Mesodermal cell (in vitro differentiated cells): Measurements from ENCODE around the gene STX2.
"Not testable (repeated sequence)": the region's sequence is repeated elsewhere in the genome, so short reads cannot be mapped to it uniquely, and the experiment has no call there.

Experiments used
- H3K27ac ChIP-seq: 2 replicates; pipeline ENCODE4 v1.7.0; 2013; ENCODE audit warnings: mild to moderate bottlenecking, low read depth, low read length, moderate library complexity; ENCODE audit not compliant: severe bottlenecking
- H3K36me3 ChIP-seq: 2 replicates; pipeline ENCODE4 v1.7.1; 2013; ENCODE audit warnings: mild to moderate bottlenecking, low read length, moderate library complexity; ENCODE audit not compliant: control insufficient read depth, insufficient read depth
- H3K4me1 ChIP-seq: one replicate; pipeline ENCODE4 v1.7.1; 2013; ENCODE audit warnings: mild to moderate bottlenecking, low read length; ENCODE audit not compliant: insufficient read depth, control insufficient read depth, poor library complexity, severe bottlenecking
- H3K4me3 ChIP-seq: 2 replicates; pipeline ENCODE4 v1.7.0; 2013; ENCODE audit warnings: low read length, control low read depth, mild to moderate bottlenecking; ENCODE audit not compliant: insufficient read depth, poor library complexity, severe bottlenecking; ENCODE audit errors: extremely low read depth
- H3K9me3 ChIP-seq: 2 replicates; pipeline ENCODE4 v1.7.1; 2013; ENCODE audit warnings: mild to moderate bottlenecking, low read length, moderate library complexity; ENCODE audit not compliant: control insufficient read depth
- WGBS, 2 experiments: methylation state at CpG; one replicate each; pipeline ENCODE4 v1.1.5; 2013; ENCODE audit warnings: missing lambda C conversion rate in 2 of 2; ENCODE audit not compliant: insufficient coverage in 2 of 2; 5-methylcytosine and 5-hydroxymethylcytosine counted together

The STX2 gene

GRCh38 chr12:130764073-130764472 lies 75.0 kb downstream of the STX2 start:
- WGBS, 2 experiments, result 95 to 98% methylated on average over 4 of the region's 4 CpGs
- H3K4me1 ChIP-seq, result no peaks in the 10 kb centered on the region
- H3K36me3 ChIP-seq, result no peaks in the 10 kb centered on the region
- no peak overlapping the region for H3K4me3 ChIP-seq
- H3K27ac ChIP-seq, result no peak overlapping the region
- peaks cover 16% of the 10 kb centered on the region for H3K9me3 ChIP-seq

- no peaks in the 10 kb centered on the region for H3K4me1 ChIP-seq
- H3K4me3 ChIP-seq, result no peak overlapping the region
- 86 to 88% methylated on average over 10 of the region's 10 CpGs for WGBS, 2 experiments
- H3K27ac ChIP-seq, result no peak overlapping the region
- H3K9me3 ChIP-seq, result peaks cover 16% of the 10 kb centered on the region
- H3K36me3 ChIP-seq, result no peaks in the 10 kb centered on the region
These were observed 76.8 kb downstream of the STX2 start for GRCh38 chr12:130762319-130762675.

- Histone ChIP-seq H3K36me3 (no peaks in the 10 kb centered on the region), H3K4me3 (no peak overlapping the region), H3K27ac (no peak overlapping the region), H3K9me3 (peaks cover 16% of the 10 kb centered on the region), H3K4me1 (no peaks in the 10 kb centered on the region)
- WGBS, 2 experiments, result 65 to 66% methylated on average over 21 to 27 of the region's 29 CpGs
These were observed 77.3 kb downstream of the STX2 start for GRCh38 chr12:130761537-130762318.

GRCh38 chr12:130754234-130754901 lies 84.7 kb downstream of the STX2 start:
- Histone ChIP-seq H3K36me3 (no peaks in the 10 kb centered on the region), H3K9me3 (peaks cover 3% of the 10 kb centered on the region), H3K4me1 (no peaks in the 10 kb centered on the region), H3K4me3 (no peak overlapping the region), H3K27ac (no peak overlapping the region)
- WGBS, 2 experiments, result 92 to 96% methylated on average over 3 of the region's 3 CpGs

- Histone ChIP-seq H3K4me3 (no peak overlapping the region), H3K27ac (no peak overlapping the region), H3K36me3 (no peaks in the 10 kb centered on the region), H3K9me3 (peaks cover 3% of the 10 kb centered on the region), H3K4me1 (no peaks in the 10 kb centered on the region)
- 66 to 69% methylated on average over 20 of the region's 20 CpGs for WGBS, 2 experiments
These were observed 86.3 kb downstream of the STX2 start for GRCh38 chr12:130752692-130753230.

- H3K9me3 ChIP-seq, H3K27ac ChIP-seq, H3K36me3 ChIP-seq, H3K4me3 ChIP-seq, H3K4me1 ChIP-seq: not testable (repeated sequence)
- 86 to 96% methylated on average over 2 to 3 of the region's 11 CpGs for WGBS, 2 experiments
These were observed 87.0 kb downstream of the STX2 start for GRCh38 chr12:130752037-130752436.

GRCh38 chr12:130748786-130749185 lies 90.3 kb downstream of the STX2 start:
- no peak overlapping the region for H3K27ac ChIP-seq
- 69 to 76% methylated on average over 10 of the region's 10 CpGs for WGBS, 2 experiments

GRCh38 chr12:130747867-130748740 lies 90.9 kb downstream of the STX2 start:
- Histone ChIP-seq H3K27ac (no peak overlapping the region), H3K9me3 (no peaks in the 10 kb centered on the region), H3K36me3 (no peaks in the 10 kb centered on the region), H3K4me3 (no peak overlapping the region), H3K4me1 (no peaks in the 10 kb centered on the region)
- 20 to 28% methylated on average over 6 to 8 of the region's 13 CpGs for WGBS, 2 experiments

More at GRCh38 chr12:130748786-130749185, 90.3 kb downstream of the STX2 start:
- H3K4me1 ChIP-seq, result no peaks in the 10 kb centered on the region
- H3K9me3 ChIP-seq, result no peaks in the 10 kb centered on the region
- H3K4me3 ChIP-seq, result no peak overlapping the region
- no peaks in the 10 kb centered on the region for H3K36me3 ChIP-seq

- WGBS, 2 experiments, result 80 to 83% methylated on average over 7 of the region's 9 CpGs
- Histone ChIP-seq H3K9me3 (no peaks in the 10 kb centered on the region), H3K4me1 (no peaks in the 10 kb centered on the region), H3K36me3 (no peaks in the 10 kb centered on the region), H3K27ac (no peak overlapping the region), H3K4me3 (no peak overlapping the region)
These were observed 92.5 kb downstream of the STX2 start for GRCh38 chr12:130746546-130746945.

- Histone ChIP-seq H3K27ac (no peak overlapping the region), H3K9me3 (no peaks in the 10 kb centered on the region), H3K36me3 (no peaks in the 10 kb centered on the region), H3K4me1 (no peaks in the 10 kb centered on the region), H3K4me3 (no peak overlapping the region)
- 88 to 100% methylated on average over 1 of the region's 4 CpGs for WGBS, 2 experiments
These were observed 93.1 kb downstream of the STX2 start for GRCh38 chr12:130745921-130746320.
